ENCODE results near the gene FN3K.

The FN3K gene

DNA sequence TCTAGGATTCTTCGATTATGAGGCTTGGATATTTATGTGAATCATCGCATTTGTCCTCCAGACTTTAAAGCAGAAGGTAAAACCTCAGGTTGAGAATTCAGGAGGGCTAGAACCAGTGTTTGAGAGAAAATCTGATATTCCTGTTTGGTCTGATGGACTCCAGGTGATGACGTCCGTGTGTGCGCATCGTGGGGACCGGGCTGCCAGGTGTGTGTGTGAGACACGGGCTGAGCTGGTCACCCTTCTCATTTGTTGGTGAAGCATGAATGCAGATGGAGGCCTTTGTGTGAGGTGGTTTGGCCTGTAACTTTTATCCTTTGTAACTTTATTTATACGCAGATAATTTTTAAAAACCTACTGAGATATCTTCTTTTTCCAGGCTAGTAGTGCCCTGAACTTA is 61.6 kb downstream of the FN3K start:
- no peak for DNase-seq

DNA sequence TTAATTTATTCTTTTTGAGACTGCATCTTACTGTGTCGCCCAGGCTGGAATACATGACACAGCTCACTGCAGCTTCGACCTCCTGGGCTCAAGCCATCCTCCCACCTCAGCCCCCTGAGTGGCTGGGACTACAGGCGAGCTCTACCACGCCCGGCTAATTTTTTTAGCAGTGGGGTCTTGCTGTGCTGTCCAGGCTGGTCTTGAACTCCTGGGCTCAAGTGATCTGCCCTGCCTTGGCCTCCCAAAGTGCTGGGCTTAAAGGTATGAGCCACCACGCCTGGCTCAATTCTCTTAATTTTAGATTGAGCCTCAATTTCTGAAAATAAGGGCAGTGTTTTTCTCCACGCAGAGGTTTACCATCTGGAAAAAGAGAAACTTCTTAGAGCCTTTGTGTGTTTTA is 63.3 kb downstream of the FN3K start:
- DNase-seq, result no peak

DNA sequence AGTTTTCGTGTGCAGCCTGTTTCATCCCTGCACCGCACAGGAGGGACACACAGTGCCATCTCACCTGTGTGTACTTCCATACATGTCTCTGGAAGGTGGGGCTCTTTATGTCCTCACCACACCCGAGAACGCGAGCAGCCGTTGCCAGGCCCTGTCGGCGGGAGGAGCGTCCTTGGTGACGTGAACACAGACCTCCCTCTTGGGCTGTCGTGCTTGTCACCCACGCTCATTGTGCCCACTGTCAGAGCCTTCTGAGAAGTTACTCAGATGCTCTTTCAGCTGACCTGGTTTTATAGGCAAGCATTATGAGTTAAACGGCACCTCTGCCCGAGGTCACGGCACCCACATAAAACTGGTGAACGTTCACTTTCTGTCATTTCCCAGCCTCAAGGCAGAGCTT is 64.2 kb downstream of the FN3K start:
- DNase-seq, result no peak
